Liver (tissue), 9 donors: Measurements from ENCODE around the gene MBNL3. TPM values are rescaled to one million over a fixed set of nuclear protein-coding genes. Genes with fewer than 3 reads are reported as not detected.

Experiments used
- DNase-seq: peaks from one replicate; pipeline ENCODE4 v3.0.0-alpha.2; 2017; ENCODE audit warnings: low spot score
- H3K27ac ChIP-seq, 2 donors: one replicate each; pipeline ENCODE4 v1.7.0; 2013; ENCODE audit warnings: inconsistent platforms in 2 of 2, low read length in 2 of 2, control low read depth in 1 of 2, low read depth in 1 of 2, mild to moderate bottlenecking in 1 of 2
- H3K27me3 ChIP-seq, 4 donors: one replicate each; pipeline versions ENCODE4 v1.6.1 to v1.7.0; 2013; ENCODE audit warnings: low read length in 3 of 4, inconsistent platforms in 1 of 4, mild to moderate bottlenecking in 1 of 4, moderate library complexity in 1 of 4; ENCODE audit not compliant: control insufficient read depth in 4 of 4, insufficient read depth in 4 of 4
- H3K36me3 ChIP-seq, 4 donors: one replicate each; pipeline versions ENCODE4 v1.6.1 to v1.7.0; 2013; ENCODE audit warnings: low read length in 3 of 4, mild to moderate bottlenecking in 3 of 4, low read depth in 1 of 4, moderate library complexity in 1 of 4; ENCODE audit not compliant: control insufficient read depth in 4 of 4, insufficient read depth in 3 of 4
- H3K4me1 ChIP-seq, 4 donors: one replicate each; pipeline versions ENCODE4 v1.6.1 to v1.7.0; 2013; ENCODE audit warnings: low read length in 3 of 4, mild to moderate bottlenecking in 3 of 4, moderate library complexity in 1 of 4; ENCODE audit not compliant: control insufficient read depth in 4 of 4, insufficient read depth in 4 of 4
- H3K4me3 ChIP-seq, 3 donors: one replicate each; pipeline versions ENCODE4 v1.6.1 to v1.7.0; 2013; ENCODE audit warnings: low read length in 3 of 3, control low read depth in 1 of 3, low read depth in 1 of 3, mild to moderate bottlenecking in 1 of 3
- H3K9ac ChIP-seq, 2 donors: one replicate each; pipeline ENCODE4 v1.7.0; 2013; ENCODE audit warnings: low read length in 2 of 2, mild to moderate bottlenecking in 2 of 2, moderate library complexity in 2 of 2, control low read depth in 1 of 2, low read depth in 1 of 2
- H3K9me3 ChIP-seq, 4 donors: one replicate each; pipeline versions ENCODE4 v1.6.1 to v1.7.0; 2013; ENCODE audit warnings: low read length in 3 of 4; ENCODE audit not compliant: control insufficient read depth in 4 of 4
- CTCF ChIP-seq: fragments of 150-350 bp; IDR thresholded peaks from 2 replicates; pipeline ENCODE4 v1.5.1; 2017; ENCODE audit warnings: improper control_type of control experiment, low read depth, low read length; ENCODE audit not compliant: missing input control
- EGR1 ChIP-seq, 2 donors: IDR thresholded peaks; 2 replicates each; pipeline ENCODE4 v1.6.1; 2016 to 2018; ENCODE audit warnings: antibody characterized with exemption in 2 of 2, low read depth in 2 of 2
- FOXA2 ChIP-seq: IDR thresholded peaks from 2 replicates; pipeline ENCODE4 v1.6.1; 2016; ENCODE audit warnings: antibody characterized with exemption
- HNF4A ChIP-seq, 2 donors: conservative IDR thresholded peaks; 2 replicates each; pipeline ENCODE4 v1.6.1; 2016; ENCODE audit warnings: antibody characterized with exemption in 2 of 2, mild to moderate bottlenecking in 2 of 2
- JUND ChIP-seq, 2 donors: IDR thresholded peaks; 2 replicates each; pipeline ENCODE4 v1.6.1; 2016; ENCODE audit warnings: antibody characterized with exemption in 2 of 2
- MAX ChIP-seq: IDR thresholded peaks from 2 replicates; pipeline ENCODE4 v1.6.1; 2016; ENCODE audit warnings: antibody characterized with exemption
- RAD21 ChIP-seq, 2 donors: IDR thresholded peaks; 2 replicates each; pipeline ENCODE4 v1.6.1; 2016; ENCODE audit warnings: antibody characterized with exemption in 2 of 2, mild to moderate bottlenecking in 2 of 2
- TAF1 ChIP-seq: conservative IDR thresholded peaks from 2 replicates; pipeline ENCODE4 v1.6.1; 2016; ENCODE audit warnings: antibody characterized with exemption, mild to moderate bottlenecking
- YY1 ChIP-seq: IDR thresholded peaks from 2 replicates; pipeline ENCODE4 v1.6.1; 2016; ENCODE audit warnings: antibody characterized with exemption, mild to moderate bottlenecking
- ZBTB33 ChIP-seq: IDR thresholded peaks from 2 replicates; pipeline ENCODE4 v1.6.1; 2016; ENCODE audit warnings: antibody characterized with exemption
- WGBS: extraction: QIAGEN DNeasy Blood & Tissue Kit; methylation state at CpG from one replicate; pipeline ENCODE4 v1.1.7; 2013; 5-methylcytosine and 5-hydroxymethylcytosine counted together
- polyA plus RNA-seq, 2 donors: library from polyadenylated mRNA; stranded (reverse) in 1 of 2; unstranded in 1 of 2; fragments of 200-250 nt in 1 of 2; fragments of >200 nt in 1 of 2; fragmentation: Nextera tagmentation in 1 of 2; extraction: Ambion mirVana in 1 of 2; gene quantifications; one replicate each; pipeline versions ENCODE4 v1.2.1 to v1.2.3, GENCODE V29; 2013 to 2015
- total RNA-seq, 2 donors: library from RNA; depleted of rRNA; stranded (reverse); fragments of >200 nt; gene quantifications; one replicate each; pipeline ENCODE4 v1.2.3, GENCODE V29; 2014
- donor health status: healthy.
- donor health status: healthy.
- donor health status: healthy.
- donor health status: healthy.
- donor health status: healthy.

Gene MBNL3
- total and polyA plus RNA-seq, 4 donors: 20.6 to 149 (median 82.3) TPM

GRCh38 chrX:132435222-132435621, 53.6 kb downstream of the MBNL3 start:
- H3K27ac ChIP-seq: no peak overlapping the region
- WGBS: 61% methylated on average over 1 of the region's 1 CpG
- peak in 1 of 2 donors; percentile 21 for TF ChIP-seq HNF4A (conservative IDR thresholded peaks at IDR 0.05)
- no peak for TF ChIP-seq MAX
- peaks cover 0 to 7% (median 2%) of the 10 kb centered on the region in 4 donors for H3K4me1 ChIP-seq
- no peak overlapping the region for H3K9ac ChIP-seq
- no peaks in the 10 kb centered on the region for H3K36me3 ChIP-seq
- no peak for DNase-seq
- H3K4me3 ChIP-seq: no peak overlapping the region
- H3K9me3 ChIP-seq: no peaks in the 10 kb centered on the region
- no peaks in the 10 kb centered on the region for H3K27me3 ChIP-seq

- WGBS: 52% methylated on average over 6 of the region's 6 CpGs
- no peak overlapping the region for H3K4me3 ChIP-seq
- no peaks in the 10 kb centered on the region for H3K9me3 ChIP-seq
- peak; percentile 12 to 57 for TF ChIP-seq HNF4A (conservative IDR thresholded peaks at IDR 0.05)
- no peak for TF ChIP-seq FOXA2
- H3K27me3 ChIP-seq: no peaks in the 10 kb centered on the region
- no peak overlapping the region for H3K27ac ChIP-seq
- no peak overlapping the region for H3K9ac ChIP-seq
- DNase-seq: peak; percentile 58
- peaks cover 0 to 7% (median 2%) of the 10 kb centered on the region in 4 donors for H3K4me1 ChIP-seq
- H3K36me3 ChIP-seq: no peaks in the 10 kb centered on the region
Measured at GRCh38 chrX:132433551-132433950, 55.3 kb downstream of the MBNL3 start.

GRCh38 chrX:132433001-132433400, 55.8 kb downstream of the MBNL3 start:
- DNase-seq: no peak
- Histone ChIP-seq H3K36me3 (no peaks in the 10 kb centered on the region), H3K27ac (no peak overlapping the region), H3K4me1 (peaks cover 0 to 7% (median 2%) of the 10 kb centered on the region in 4 donors), H3K27me3 (no peaks in the 10 kb centered on the region), H3K4me3 (no peak overlapping the region), H3K9me3 (no peaks in the 10 kb centered on the region), H3K9ac (no peak overlapping the region)
- WGBS: 94% methylated on average over 2 of the region's 2 CpGs
- TF ChIP-seq EGR1 (IDR thresholded peaks at IDR 0.05; ENCODE audit: low read depth in 2 of 2): no peak
- TF ChIP-seq RAD21 (IDR thresholded peaks at IDR 0.05): no peak
- TF ChIP-seq JUND (IDR thresholded peaks at IDR 0.05): no peak
- no peak for TF ChIP-seq TAF1
- TF ChIP-seq HNF4A (conservative IDR thresholded peaks at IDR 0.05): no peak
- TF ChIP-seq FOXA2: no peak
- TF ChIP-seq CTCF: no peak
- TF ChIP-seq ZBTB33: no peak
- no peak for TF ChIP-seq YY1
